Tibial nerve (tissue), 4 donors: Measurements from ENCODE around the gene CTAG1B.
"Not testable (repeated sequence)": the region's sequence is repeated elsewhere in the genome, so short reads cannot be mapped to it uniquely, and the experiment has no call there.

Experiments used
- CTCF ChIP-seq, 5 experiments: fragments of 200-600 bp in 3 of 5; fragments of 450-650 bp in 2 of 5; sonication (generic) in 3 of 5; IDR thresholded peaks; one replicate each; pipeline ENCODE4 v1.5.1; 2016 to 2019; ENCODE audit warnings: antibody characterized with exemption in 5 of 5, mild to moderate bottlenecking in 3 of 5, moderate library complexity in 2 of 5
- EP300 ChIP-seq, 2 donors: sonication (generic); formaldehyde crosslinking; IDR thresholded peaks; one replicate each; pipeline ENCODE4 v1.6.1; 2017; ENCODE audit warnings: antibody characterized with exemption in 2 of 2, mild to moderate bottlenecking in 1 of 2
- POLR2A ChIP-seq, 2 donors: fragments of 450-650 bp; IDR thresholded peaks; one replicate each; pipeline ENCODE4 v1.6.1; 2017; ENCODE audit warnings: antibody characterized with exemption in 2 of 2, mild to moderate bottlenecking in 2 of 2, moderate library complexity in 2 of 2

- TF ChIP-seq EP300, POLR2A, CTCF (IDR thresholded peaks at IDR 0.05): not testable (repeated sequence)
These were observed 7.9 kb downstream of the CTAG1B start for GRCh38 chrX:154611146-154611545.
